HEK293 (cell line): Measurements from ENCODE around the gene UGT2A3.

Source experiments
- CTCF ChIA-PET: fragments of 350-600 bp; formaldehyde crosslinking; extraction: SDS; loops from one replicate; lab custom pipeline; 2021; ENCODE audit warnings: antibody characterized with exemption; lab: Yijun Ruan, JAX
- POLR2A ChIA-PET: fragments of 300-600 bp; formaldehyde crosslinking; extraction: SDS; loops from one replicate; lab custom pipeline; 2020; ENCODE audit warnings: antibody characterized with exemption, inconsistent platforms; lab: Yijun Ruan, JAX
- H3K27ac ChIP-seq: fragments of 200-500 bp; sonication (Bioruptor generic); 2 replicates; pipeline ENCODE4 v1.5.1; 2014; ENCODE audit warnings: low read depth, low read length, control low read depth, inconsistent platforms; ENCODE audit errors: extremely low read depth
- H3K36me3 ChIP-seq, 2 experiments: fragments of 200-500 bp in 1 of 2; sonication (Bioruptor generic) in 1 of 2; 1 replicate in 1 of 2; 2 replicates in 1 of 2; pipeline ENCODE4 v1.5.1; 2014 to 2017; ENCODE audit warnings: inconsistent platforms in 2 of 2, low read length in 2 of 2; ENCODE audit not compliant: control insufficient read depth in 2 of 2, insufficient read depth in 1 of 2
- H3K4me1 ChIP-seq: fragments of 200-500 bp; sonication (Bioruptor generic); 2 replicates; pipeline ENCODE4 v1.5.1; 2014; ENCODE audit warnings: mild to moderate bottlenecking, low read length, inconsistent platforms; ENCODE audit not compliant: control insufficient read depth, insufficient read depth
- H3K4me3 ChIP-seq: 2 replicates; pipeline ENCODE4 v1.5.1; 2011; ENCODE audit warnings: low read depth, mild to moderate bottlenecking, control low read depth, low read length, moderate library complexity
- H3K9me3 ChIP-seq: fragments of 200-500 bp; sonication (Bioruptor generic); 2 replicates; pipeline ENCODE4 v1.5.1; 2014; ENCODE audit warnings: low read depth, low read length, inconsistent platforms; ENCODE audit not compliant: control insufficient read depth, insufficient read depth
- ATF2 ChIP-seq: fragments of 450-650 bp; formaldehyde crosslinking; IDR thresholded peaks from 2 replicates; pipeline ENCODE4 v1.5.1; 2016; ENCODE audit warnings: missing biosample characterization, missing genetic modification characterization, low read depth
- GLI2 ChIP-seq: fragments of 450-650 bp; formaldehyde crosslinking; IDR thresholded peaks from 2 replicates; pipeline ENCODE4; 2017; ENCODE audit warnings: missing biosample characterization, missing genetic modification characterization, low read depth, borderline replicate concordance
- SCRT1 ChIP-seq: fragments of 450-650 bp; formaldehyde crosslinking; IDR thresholded peaks from 2 replicates; pipeline ENCODE4 v1.5.1; 2016; ENCODE audit warnings: missing biosample characterization, missing genetic modification characterization, borderline replicate concordance
- TRIM28 ChIP-seq: IDR thresholded peaks from 2 replicates; pipeline ENCODE4 v1.6.1; 2011; ENCODE audit warnings: low read length, control low read depth, borderline replicate concordance
- ZFP69B ChIP-seq: fragments of 450-650 bp; formaldehyde crosslinking; IDR thresholded peaks from 2 replicates; pipeline ENCODE4 v1.5.1; 2016; ENCODE audit warnings: missing biosample characterization, missing genetic modification characterization
- ZNF112 ChIP-seq: fragments of 450-650 bp; formaldehyde crosslinking; IDR thresholded peaks from 2 replicates; pipeline ENCODE4 v1.5.0; 2017; ENCODE audit warnings: missing biosample characterization, missing genetic modification characterization
- ZNF146 ChIP-seq: fragments of 450-650 bp; formaldehyde crosslinking; IDR thresholded peaks from 2 replicates; pipeline ENCODE4 v1.5.1; 2016; ENCODE audit warnings: missing biosample characterization, missing genetic modification characterization
- ZNF148 ChIP-seq: fragments of 450-650 bp; formaldehyde crosslinking; IDR thresholded peaks from 2 replicates; pipeline ENCODE4 v1.5.0; 2017; ENCODE audit warnings: missing biosample characterization, missing genetic modification characterization, borderline replicate concordance
- ZNF16 ChIP-seq: fragments of 450-650 bp; formaldehyde crosslinking; IDR thresholded peaks from 2 replicates; pipeline ENCODE4 v1.5.1; 2016; ENCODE audit warnings: low read depth, missing biosample characterization, missing genetic modification characterization
- ZNF169 ChIP-seq: fragments of 450-650 bp; formaldehyde crosslinking; IDR thresholded peaks from 2 replicates; pipeline ENCODE4 v1.5.1; 2016; ENCODE audit warnings: missing biosample characterization, missing genetic modification characterization
- ZNF18 ChIP-seq: fragments of 450-650 bp; formaldehyde crosslinking; IDR thresholded peaks from 2 replicates; pipeline ENCODE4 v1.5.1; 2016; ENCODE audit warnings: missing biosample characterization, missing genetic modification characterization
- ZNF19 ChIP-seq: fragments of 450-650 bp; formaldehyde crosslinking; IDR thresholded peaks from 2 replicates; pipeline ENCODE4; 2016; ENCODE audit warnings: missing biosample characterization, missing genetic modification characterization, low read depth
- ZNF2 ChIP-seq: fragments of 450-650 bp; formaldehyde crosslinking; IDR thresholded peaks from 2 replicates; pipeline ENCODE4 v1.5.1; 2016; ENCODE audit warnings: missing biosample characterization, missing genetic modification characterization
- ZNF23 ChIP-seq: fragments of 450-650 bp; formaldehyde crosslinking; IDR thresholded peaks from 2 replicates; pipeline ENCODE4 v1.5.1; 2016; ENCODE audit warnings: missing biosample characterization, missing genetic modification characterization, borderline replicate concordance
- ZNF26 ChIP-seq: fragments of 450-650 bp; formaldehyde crosslinking; IDR thresholded peaks from 2 replicates; pipeline ENCODE4 v1.5.1; 2016; ENCODE audit warnings: missing biosample characterization, missing genetic modification characterization
- ZNF354C ChIP-seq: fragments of 450-650 bp; formaldehyde crosslinking; IDR thresholded peaks from 2 replicates; pipeline ENCODE4 v1.5.1; 2016; ENCODE audit warnings: missing biosample characterization, missing genetic modification characterization, low read depth, borderline replicate concordance
- ZNF37A ChIP-seq: fragments of 450-650 bp; IDR thresholded peaks from 2 replicates; pipeline ENCODE4 v1.5.1; 2018; ENCODE audit warnings: missing biosample characterization, missing genetic modification characterization
- ZNF404 ChIP-seq: fragments of 450-650 bp; formaldehyde crosslinking; IDR thresholded peaks from 2 replicates; pipeline ENCODE4 v1.5.1; 2017; ENCODE audit warnings: missing biosample characterization, missing genetic modification characterization
- ZNF416 ChIP-seq: fragments of 450-650 bp; formaldehyde crosslinking; IDR thresholded peaks from 2 replicates; pipeline ENCODE4 v1.5.1; 2016; ENCODE audit warnings: missing biosample characterization, missing genetic modification characterization
- ZNF548 ChIP-seq: fragments of 450-650 bp; formaldehyde crosslinking; IDR thresholded peaks from 2 replicates; pipeline ENCODE4 v1.5.1; 2016; ENCODE audit warnings: missing biosample characterization, missing genetic modification characterization
- ZNF692 ChIP-seq: fragments of 450-650 bp; formaldehyde crosslinking; IDR thresholded peaks from 2 replicates; pipeline ENCODE4 v1.5.1; 2016; ENCODE audit warnings: missing biosample characterization, missing genetic modification characterization
- ZNF792 ChIP-seq: fragments of 450-650 bp; formaldehyde crosslinking; IDR thresholded peaks from 2 replicates; pipeline ENCODE4 v1.5.1; 2016; ENCODE audit warnings: missing biosample characterization, missing genetic modification characterization
- ZSCAN18 ChIP-seq: fragments of 450-650 bp; formaldehyde crosslinking; IDR thresholded peaks from 2 replicates; pipeline ENCODE4 v1.5.1; 2016; ENCODE audit warnings: missing biosample characterization, missing genetic modification characterization
- ZSCAN23 ChIP-seq: fragments of 450-650 bp; formaldehyde crosslinking; IDR thresholded peaks from 2 replicates; pipeline ENCODE4 v1.5.1; 2016; ENCODE audit warnings: missing biosample characterization, missing genetic modification characterization

The UGT2A3 gene

GRCh38 chr4:68951078-68951805, at the start of gene UGT2A3:
UGT2A3 (minus strand) TSS chr4:68951804; CDS start chr4:68951760, 44 bp downstream.
- ChIA-PET CTCF (no interaction called here), POLR2A (no interaction called here)
- Histone ChIP-seq H3K36me3 (no peaks in the 10 kb centered on the region), H3K4me1 (no peaks in the 10 kb centered on the region), H3K9me3 (no peaks in the 10 kb centered on the region), H3K4me3 (no peak within 1 kb of the TSS), H3K27ac (no peak within 1 kb of the TSS)
- no peak for TF ChIP-seq ZNF692 (tag by site-specific recombination)
- no peak for TF ChIP-seq ZNF354C (tag by site-specific recombination)
- TF ChIP-seq ZNF23 (tag by site-specific recombination): no peak
- TF ChIP-seq ATF2 (tag by site-specific recombination): no peak
- TF ChIP-seq ZNF169 (tag by site-specific recombination): no peak
- TF ChIP-seq ZNF16 (tag by site-specific recombination): no peak
- no peak for TF ChIP-seq ZSCAN18 (tag by site-specific recombination)
- no peak for TF ChIP-seq ZNF148 (tag by site-specific recombination)
- TF ChIP-seq ZSCAN23: no peak
- no peak for TF ChIP-seq ZFP69B (tag by site-specific recombination)
- no peak for TF ChIP-seq TRIM28
- TF ChIP-seq ZNF792 (tag by site-specific recombination): no peak
- TF ChIP-seq ZNF18: no peak
- no peak for TF ChIP-seq GLI2 (tag by site-specific recombination)
- TF ChIP-seq ZNF19 (tag by site-specific recombination): no peak
- no peak for TF ChIP-seq ZNF404 (tag by site-specific recombination)

GRCh38 chr4:68997040-68997439, 45.4 kb upstream of the UGT2A3 start:
- Histone ChIP-seq H3K4me1 (no peaks in the 10 kb centered on the region), H3K36me3 (no peaks in the 10 kb centered on the region), H3K27ac (no peak overlapping the region), H3K9me3 (no peaks in the 10 kb centered on the region), H3K4me3 (no peak overlapping the region)
- CTCF ChIA-PET: no interaction called here
- POLR2A ChIA-PET: no interaction called here
- TF ChIP-seq ZNF112 (tag by site-specific recombination) (no peak), ZNF416 (tag by site-specific recombination) (no peak), ZNF26 (tag by site-specific recombination) (no peak), SCRT1 (tag by site-specific recombination) (no peak), ZNF548 (no peak), ZNF37A (tag by site-specific recombination) (no peak), ZNF146 (tag by site-specific recombination) (no peak), ZNF404 (tag by site-specific recombination) (no peak), ZNF2 (tag by site-specific recombination) (no peak)
